ENCODE measurements around the gene PGM2. TPM values are rescaled to one million over a fixed set of nuclear protein-coding genes. Genes with fewer than 3 reads are reported as not detected.

The PGM2 gene
- total and polyA plus RNA-seq, 10 of the 15 experiments (the other 5 are each of a cell fraction or from before 2014, with no cell fraction given), result 11.9 to 41.7 (median 37.1) TPM

DNA sequence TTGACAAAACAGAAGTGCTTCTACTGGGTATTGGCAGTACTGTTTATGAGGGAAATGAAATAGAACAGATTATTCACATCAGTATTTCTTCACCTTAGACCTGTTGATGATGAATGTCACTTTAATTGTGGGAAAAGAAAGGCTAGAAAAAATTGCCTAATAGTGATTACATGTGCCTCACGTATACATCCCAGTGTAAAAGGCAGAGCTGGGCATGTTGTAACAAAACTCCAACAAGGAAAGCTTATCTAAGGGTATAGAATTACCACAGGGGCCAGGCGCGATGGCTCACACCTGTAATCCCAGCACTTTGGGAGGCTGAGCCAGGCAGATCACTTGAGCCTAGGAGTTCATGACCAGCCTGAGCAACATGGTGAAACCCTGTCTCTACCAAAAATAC, 4.2 kb downstream of the PGM2 start (continued):
- TF ChIP-seq CUX1 (IDR thresholded peaks at IDR 0.05; ENCODE audit: insufficient replicate concordance, low read depth, low read length) (no peak), BACH1 (IDR thresholded peaks at IDR 0.05; ENCODE audit: borderline replicate concordance) (no peak), NFYA (IDR thresholded peaks at IDR 0.05; ENCODE audit: borderline replicate concordance, low read depth, low read length) (no peak), RAD51 (IDR thresholded peaks at IDR 0.05) (no peak), PAX5 (IDR thresholded peaks at IDR 0.05; ENCODE audit: borderline replicate concordance, low read depth, low read length) (no peak), JUND (IDR thresholded peaks at IDR 0.05; ENCODE audit: low read depth, low read length) (no peak), CBX3 (IDR thresholded peaks at IDR 0.05; ENCODE audit: borderline replicate concordance, low read depth) (no peak)

- no peak for FAIRE-seq
- no peak for ATAC-seq
- Histone ChIP-seq H3K9me3 (replicated peaks; ENCODE audit: control insufficient read depth, insufficient read depth, low read length) (no peaks in the 10 kb centered on the region), H3K36me3 (ENCODE audit: control insufficient read depth in 2 of 2, insufficient read depth in 2 of 2, low read length in 1 of 2) (peaks cover 3 to 17% of the 10 kb centered on the region in 2 experiments; a peak in 3 of 4 replicates), H3K27me3 (replicated peaks in 1 of 2; ENCODE audit: control insufficient read depth in 2 of 2, insufficient read depth in 2 of 2, low read length in 1 of 2) (no peaks in the 10 kb centered on the region), H3K4me2 (ENCODE audit: control insufficient read depth, insufficient read depth) (no peak overlapping the region), H4K20me1 (ENCODE audit: control insufficient read depth, insufficient read depth) (no peaks in the 10 kb centered on the region), H3K4me3 (no peak overlapping the region), H2AFZ (ENCODE audit: control insufficient read depth, low read depth, low read length) (no peak overlapping the region), H3K4me1 (ENCODE audit: control insufficient read depth, insufficient read depth, low read length) (peaks cover 5% of the 10 kb centered on the region; the same call in 1 of the 2 replicates), H3K9ac (ENCODE audit: control insufficient read depth, insufficient read depth, low read length) (no peak overlapping the region), H3K27ac (ENCODE audit: control insufficient read depth, insufficient read depth) (no peak overlapping the region), H3K79me2 (ENCODE audit: control insufficient read depth, insufficient read depth, low read length) (no peaks in the 10 kb centered on the region)
- no TSS peak for BruUV-seq (replicated peaks)
- ChIA-PET POLR2A (interaction anchor here (0.6 to 1.4 kb wide), 3 partner anchors 8 to 18 kb away, joined by 3 to 5 read pairs (median 3); partner anchors contain the start of gene PGM2), RAD21 (ENCODE audit: unreplicated experiment) (interaction anchor here (1.0 to 1.2 kb wide), 2 partner anchors 8 to 57 kb away, joined by 3 to 4 read pairs; partner anchors contain the start of gene PGM2), CTCF (interaction anchor here (0.9 to 1.2 kb wide), 3 partner anchors 10 to 142 kb away, joined by 3 to 4 read pairs (median 4); no protein-coding TSS in a partner anchor), SMC1A (ENCODE audit: uncharacterized antibody, unreplicated experiment) (interaction anchor here (0.7 to 1.5 kb wide), 7 partner anchors 9 to 200 kb away, joined by 3 to 5 read pairs (median 3); partner anchors contain the start of gene PGM2)
- DNase-seq (ENCODE audit: low read depth, low spot score), result no peak
- intact Hi-C loops (cut with micrococcal nuclease; ENCODE audit: unreplicated experiment) (no loop called here), in situ Hi-C loops (cut with MboI) (no loop called here)
- 71% methylated on average over 5 of the region's 5 CpGs for WGBS (ENCODE audit: insufficient coverage, insufficient replicate concordance, low lambda C conversion rate, missing lambda C conversion rate)
- TF ChIP-seq ZNF274 (IDR thresholded peaks at IDR 0.05; ENCODE audit: insufficient read depth, insufficient read length), result no peak
- TF ChIP-seq, protein P1, sequence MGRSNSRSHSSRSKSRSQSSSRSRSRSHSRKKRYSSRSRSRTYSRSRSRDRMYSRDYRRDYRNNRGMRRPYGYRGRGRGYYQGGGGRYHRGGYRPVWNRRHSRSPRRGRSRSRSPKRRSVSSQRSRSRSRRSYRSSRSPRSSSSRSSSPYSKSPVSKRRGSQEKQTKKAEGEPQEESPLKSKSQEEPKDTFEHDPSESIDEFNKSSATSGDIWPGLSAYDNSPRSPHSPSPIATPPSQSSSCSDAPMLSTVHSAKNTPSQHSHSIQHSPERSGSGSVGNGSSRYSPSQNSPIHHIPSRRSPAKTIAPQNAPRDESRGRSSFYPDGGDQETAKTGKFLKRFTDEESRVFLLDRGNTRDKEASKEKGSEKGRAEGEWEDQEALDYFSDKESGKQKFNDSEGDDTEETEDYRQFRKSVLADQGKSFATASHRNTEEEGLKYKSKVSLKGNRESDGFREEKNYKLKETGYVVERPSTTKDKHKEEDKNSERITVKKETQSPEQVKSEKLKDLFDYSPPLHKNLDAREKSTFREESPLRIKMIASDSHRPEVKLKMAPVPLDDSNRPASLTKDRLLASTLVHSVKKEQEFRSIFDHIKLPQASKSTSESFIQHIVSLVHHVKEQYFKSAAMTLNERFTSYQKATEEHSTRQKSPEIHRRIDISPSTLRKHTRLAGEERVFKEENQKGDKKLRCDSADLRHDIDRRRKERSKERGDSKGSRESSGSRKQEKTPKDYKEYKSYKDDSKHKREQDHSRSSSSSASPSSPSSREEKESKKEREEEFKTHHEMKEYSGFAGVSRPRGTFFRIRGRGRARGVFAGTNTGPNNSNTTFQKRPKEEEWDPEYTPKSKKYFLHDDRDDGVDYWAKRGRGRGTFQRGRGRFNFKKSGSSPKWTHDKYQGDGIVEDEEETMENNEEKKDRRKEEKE (IDR thresholded peaks at IDR 0.05), result no peak
- TF ChIP-seq HDGF (IDR thresholded peaks at IDR 0.05), result no peak
- no peak for TF ChIP-seq CREB1 (IDR thresholded peaks at IDR 0.05; ENCODE audit: low read depth)
- no peak for TF ChIP-seq BMI1 (IDR thresholded peaks at IDR 0.05; ENCODE audit: borderline replicate concordance)
- no peak for TF ChIP-seq EZH2 (IDR thresholded peaks at IDR 0.05; ENCODE audit: borderline replicate concordance, control insufficient read depth, low read depth, low read length)
- no peak for TF ChIP-seq HCFC1 (IDR thresholded peaks at IDR 0.05; ENCODE audit: low read length)
- no peak for TF ChIP-seq SMARCA5 (IDR thresholded peaks at IDR 0.05)
- no peak for TF ChIP-seq RUNX3 (IDR thresholded peaks at IDR 0.05; ENCODE audit: low read length)
- TF ChIP-seq SPI1 (IDR thresholded peaks at IDR 0.05; ENCODE audit: borderline replicate concordance, insufficient read depth, low read depth, low read length), result no peak
Measured at GRCh38 chr4:37835031-37835430, 8.5 kb downstream of the PGM2 start.
